ENCODE data around the gene VPS26B.
"Not testable (repeated sequence)": the region's sequence is repeated elsewhere in the genome, so short reads cannot be mapped to it uniquely, and the experiment has no call there.

The VPS26B gene

DNA sequence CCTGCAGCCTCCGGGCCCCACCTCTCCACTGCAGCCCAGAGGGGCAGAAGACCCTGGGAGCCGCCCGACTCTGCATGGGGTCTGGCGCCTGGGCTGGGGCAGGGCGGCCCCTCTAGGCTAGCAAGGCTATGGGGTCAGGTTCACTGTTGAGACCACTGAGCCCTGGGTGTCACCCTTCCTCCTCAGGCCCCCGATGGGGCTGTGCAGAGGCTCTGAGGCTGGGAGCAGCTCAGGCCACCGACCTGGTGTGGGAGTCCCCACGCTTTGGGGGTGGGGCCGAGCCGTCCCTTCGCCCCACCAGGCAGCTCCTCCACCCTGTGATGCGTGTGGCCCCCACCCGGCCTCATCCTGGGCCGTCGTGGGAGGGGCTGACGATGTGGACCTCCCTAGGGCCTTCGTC lies 57.2 kb downstream of the VPS26B start:
- DNase-seq (ENCODE audit: low read depth in 2 of 2, low spot score in 1 of 2): not testable (repeated sequence)

GRCh38 chr11:134282121-134283045 lies 57.9 kb downstream of the VPS26B start:
- no peak for DNase-seq (ENCODE audit: low read depth in 2 of 2, low spot score in 1 of 2)

DNA sequence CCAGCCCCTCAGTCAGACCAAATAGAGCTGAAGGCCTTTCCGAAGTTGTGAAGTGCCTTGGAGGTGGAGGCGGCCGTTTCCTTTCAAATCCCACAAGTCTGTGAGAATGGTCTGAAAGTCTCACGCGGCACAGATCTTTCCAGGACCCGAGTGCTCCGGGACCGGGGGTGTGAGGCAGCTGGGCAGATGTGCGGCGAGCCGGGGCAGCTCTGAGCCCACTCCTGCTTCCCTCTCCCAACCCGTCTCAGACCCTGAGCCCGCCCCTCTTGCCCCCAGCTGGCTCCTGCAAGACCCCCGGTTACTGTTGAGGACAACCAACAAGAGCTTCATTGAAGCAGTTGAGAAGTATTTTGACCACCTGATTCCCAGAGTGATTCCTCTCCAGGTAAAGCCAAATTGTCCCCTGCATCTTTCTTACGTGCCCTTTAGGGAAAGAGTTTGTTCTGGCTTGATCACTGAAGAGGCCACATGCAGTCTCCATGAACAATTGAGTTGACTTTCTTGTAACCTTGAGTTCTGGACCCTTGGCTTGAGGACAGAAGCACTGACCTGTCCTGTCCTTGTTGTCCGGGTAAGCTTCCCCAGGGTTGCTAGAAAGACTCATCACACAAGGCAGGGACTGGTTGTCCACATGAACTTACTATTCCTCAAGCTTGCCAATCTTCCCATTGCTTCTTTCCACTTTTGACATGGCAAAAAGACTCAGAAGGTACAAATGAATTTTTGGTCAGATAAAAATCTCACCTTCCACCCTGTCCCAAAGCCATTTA lies 59.2 kb downstream of the VPS26B start:
- no peak for DNase-seq (ENCODE audit: low read depth in 2 of 2, low spot score in 1 of 2)

DNA sequence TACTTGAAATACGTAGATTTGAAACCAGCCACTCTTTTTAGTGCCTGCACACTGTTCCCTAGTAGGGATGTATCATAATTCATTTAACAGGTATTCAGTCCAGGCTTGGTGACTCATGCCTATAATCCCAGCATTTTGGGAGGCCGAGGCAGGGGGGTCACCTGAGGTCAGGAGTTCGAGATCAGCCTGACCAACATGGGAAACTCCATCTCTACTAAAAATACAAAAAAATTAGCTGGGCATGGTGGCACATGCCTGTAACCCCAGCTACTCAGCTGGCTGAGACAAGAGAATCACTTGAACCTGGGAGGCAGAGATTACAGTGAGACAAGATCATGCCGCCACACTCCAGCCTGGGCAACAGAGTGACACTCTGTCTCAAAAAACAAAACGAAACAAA lies 59.9 kb downstream of the VPS26B start:
- DNase-seq (ENCODE audit: low read depth in 2 of 2, low spot score in 1 of 2): not testable (repeated sequence)

GRCh38 chr11:134287561-134287960 lies 63.1 kb downstream of the VPS26B start:
- DNase-seq (ENCODE audit: low read depth in 2 of 2, low spot score in 1 of 2): no peak

GRCh38 chr11:134288486-134288885 lies 64.0 kb downstream of the VPS26B start:
- DNase-seq (ENCODE audit: low read depth in 2 of 2, low spot score in 1 of 2): no peak

GRCh38 chr11:134289167-134289566 lies 64.7 kb downstream of the VPS26B start:
- no peak for DNase-seq (ENCODE audit: low read depth in 2 of 2, low spot score in 1 of 2)

GRCh38 chr11:134289789-134290188 lies 65.3 kb downstream of the VPS26B start:
- DNase-seq (ENCODE audit: low read depth in 2 of 2, low spot score in 1 of 2): no peak

- no peak for DNase-seq (ENCODE audit: low read depth in 2 of 2, low spot score in 1 of 2)
Observed at GRCh38 chr11:134290646-134291045, 66.2 kb downstream of the VPS26B start.

DNA sequence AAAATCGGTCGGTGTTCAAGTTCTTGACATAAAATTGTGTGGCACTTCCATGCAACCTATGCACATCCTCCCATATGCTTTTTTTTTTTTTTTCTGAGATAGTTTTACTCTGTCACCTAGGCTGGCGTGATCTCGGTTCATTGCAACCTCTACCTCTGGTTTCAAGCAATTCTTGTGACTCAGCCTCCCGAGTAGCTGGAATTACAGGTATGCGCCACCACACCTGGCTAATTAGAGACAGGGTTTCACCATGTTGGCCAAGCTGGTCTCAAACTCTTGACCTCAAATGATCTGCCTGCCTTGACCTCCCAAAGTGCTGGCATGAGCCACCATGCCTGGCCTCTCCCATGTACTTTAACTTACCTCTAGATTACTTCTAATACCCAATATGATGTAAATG lies 66.7 kb downstream of the VPS26B start:
- DNase-seq (ENCODE audit: low read depth in 2 of 2, low spot score in 1 of 2): no peak

DNA sequence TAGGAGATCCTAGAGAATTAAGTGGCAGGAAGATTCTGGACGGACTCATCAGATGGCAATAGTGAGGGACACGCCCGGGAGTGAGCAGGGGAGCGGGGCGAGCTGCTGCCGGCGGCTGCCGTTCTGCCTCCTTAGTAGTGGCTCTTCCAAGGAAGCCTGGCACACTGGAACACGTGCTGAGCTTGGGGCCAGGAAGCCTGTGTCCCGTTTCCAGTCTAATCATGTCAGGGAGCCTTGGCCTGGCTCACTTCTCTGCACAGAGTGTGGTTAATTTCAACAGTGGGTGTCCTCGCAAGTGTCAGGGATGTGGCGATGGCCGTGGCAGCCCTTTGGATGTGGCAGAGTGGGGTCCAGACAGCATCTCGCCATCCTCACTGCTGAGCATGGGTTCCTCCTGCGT lies 68.2 kb downstream of the VPS26B start:
- DNase-seq (ENCODE audit: low read depth in 2 of 2, low spot score in 1 of 2): no peak

- no peak for DNase-seq (ENCODE audit: low read depth in 2 of 2, low spot score in 1 of 2)
Observed at GRCh38 chr11:134293119-134294113, 68.9 kb downstream of the VPS26B start.

- DNase-seq (ENCODE audit: low read depth in 2 of 2, low spot score in 1 of 2): no peak
Observed at GRCh38 chr11:134294664-134295063, 70.2 kb downstream of the VPS26B start.

Measured in stimulated activated CD8-positive, alpha-beta memory T cell treated with anti-CD3 and anti-CD28 coated beads, Interleukin-4, amount 100 ng/mL, for 1 hour (primary cell).